HG03565 (cell line): ENCODE measurements around the gene UBAC2.

Experiments used
- ATAC-seq: cut with Tn5 transposase; IDR thresholded peaks from one replicate; pipeline ENCODE4 v1.9.1; 2021; ENCODE audit warnings: mild to moderate bottlenecking, moderate library complexity; ENCODE audit not compliant: unreplicated experiment

The UBAC2 gene

DNA sequence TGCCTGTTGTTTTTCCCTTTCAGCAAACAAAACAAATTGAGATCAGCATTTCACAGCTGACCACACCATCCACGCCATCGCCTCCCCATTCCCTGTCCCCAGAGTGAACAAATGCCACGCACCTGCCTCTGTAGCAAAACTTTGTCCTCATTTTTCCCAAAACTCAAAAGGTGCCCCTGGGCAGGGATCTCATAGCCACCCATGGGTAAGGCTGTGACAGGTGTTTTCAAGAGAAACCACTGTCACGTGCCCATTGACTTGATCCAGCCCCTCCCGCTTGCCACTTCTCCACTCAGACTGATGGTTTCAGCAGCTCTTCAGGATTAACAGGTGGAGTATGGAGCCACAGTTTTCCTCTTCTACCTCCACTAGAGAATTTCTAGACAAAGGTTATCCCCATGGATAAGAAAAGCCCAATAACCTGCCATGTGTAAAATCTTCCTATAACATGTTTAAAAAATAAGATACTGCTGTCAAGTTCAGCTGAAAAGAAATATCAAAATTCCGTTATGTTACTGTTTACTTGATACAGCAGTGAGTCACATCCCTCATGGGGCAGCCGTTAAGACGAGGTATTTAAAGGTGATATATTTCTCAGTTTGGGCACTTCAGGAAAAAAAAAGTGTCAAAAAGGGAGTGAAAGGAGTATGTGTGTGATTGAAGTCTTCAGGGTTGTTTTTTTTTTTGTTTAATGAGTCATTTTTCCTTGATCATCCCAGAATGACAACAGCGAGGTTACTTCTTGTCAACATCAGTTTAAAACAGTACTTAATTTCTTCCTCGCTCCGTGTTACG lies 170.0 kb downstream of the UBAC2 start:
- ATAC-seq, result no peak

DNA sequence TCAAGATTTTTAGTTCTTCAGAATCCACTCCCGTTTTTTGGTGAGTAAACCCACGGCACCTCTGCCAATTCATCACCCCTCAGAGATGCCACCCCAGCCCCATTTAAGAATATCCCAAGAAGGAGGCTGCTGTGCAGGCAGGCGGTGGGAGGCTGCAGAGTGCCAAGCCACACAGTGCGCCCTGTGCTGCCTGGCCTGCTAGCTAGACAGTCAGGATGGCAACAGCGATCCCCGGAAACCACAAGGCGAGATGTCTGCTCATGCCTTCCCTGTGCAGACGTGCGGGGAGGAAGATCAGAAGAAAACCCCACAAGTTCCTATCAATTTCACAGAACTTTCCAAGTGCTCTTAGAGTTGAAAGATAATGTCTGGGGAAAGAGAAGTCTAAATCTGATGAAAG lies 171.3 kb downstream of the UBAC2 start:
- ATAC-seq, result no peak

DNA sequence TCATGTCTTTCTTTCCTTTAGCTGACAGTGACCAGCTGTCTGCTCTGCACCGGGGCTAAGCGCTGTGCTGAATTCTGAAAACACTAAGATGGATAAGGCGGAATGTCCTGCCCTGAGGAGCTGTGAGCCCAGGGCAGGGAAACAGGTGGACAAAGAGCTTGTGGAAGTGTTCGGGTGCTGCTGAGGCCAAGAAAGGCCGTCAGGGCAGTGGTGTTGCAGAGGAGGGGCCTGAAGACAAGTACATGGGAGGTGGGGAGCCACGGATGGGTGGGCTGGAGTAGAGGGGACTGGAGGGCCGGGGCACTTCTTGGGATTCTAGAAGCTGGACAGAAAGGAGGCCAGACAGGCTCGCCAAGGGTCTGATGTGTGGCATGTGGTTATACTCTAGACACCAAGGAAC lies 172.8 kb downstream of the UBAC2 start:
- ATAC-seq, result no peak

DNA sequence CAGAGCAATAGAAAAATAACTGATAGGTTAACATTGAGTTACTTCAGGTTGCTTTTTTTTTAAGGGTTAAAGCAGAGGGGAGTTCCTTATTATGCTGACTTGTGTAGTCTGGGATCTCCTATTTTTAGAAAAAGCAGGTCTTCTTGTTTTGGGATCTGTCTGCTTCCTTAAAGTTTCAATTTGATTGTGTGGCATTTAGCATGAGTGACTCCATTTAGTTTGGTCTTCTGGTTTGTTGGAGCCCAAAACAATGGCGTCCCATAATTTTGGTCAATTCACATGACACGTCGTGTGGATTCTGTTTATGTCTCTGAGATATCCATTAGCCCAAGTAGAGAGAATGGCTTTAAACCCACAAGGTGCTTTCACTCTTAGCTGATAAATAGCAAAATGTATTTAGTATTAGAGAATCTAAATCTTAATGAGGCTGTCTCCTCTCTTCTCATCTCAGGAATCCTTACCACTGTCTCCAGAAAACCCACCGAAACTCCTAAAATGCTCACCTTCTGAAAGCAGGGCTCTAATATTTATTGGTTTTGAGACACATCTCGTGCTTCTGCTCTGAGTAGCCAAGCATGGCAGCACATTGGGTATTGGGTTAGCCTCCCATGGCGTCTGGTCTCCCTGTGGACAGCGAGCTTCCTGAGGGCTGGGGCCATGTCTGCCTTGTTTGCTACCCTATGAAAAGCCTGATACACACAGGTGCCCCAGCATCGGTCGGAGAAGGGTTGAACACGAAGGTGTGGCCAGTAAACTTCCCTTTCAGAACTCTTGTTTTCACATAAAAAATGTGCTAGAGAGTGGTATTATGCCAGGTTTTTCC lies 173.7 kb downstream of the UBAC2 start:
- ATAC-seq, result no peak

DNA sequence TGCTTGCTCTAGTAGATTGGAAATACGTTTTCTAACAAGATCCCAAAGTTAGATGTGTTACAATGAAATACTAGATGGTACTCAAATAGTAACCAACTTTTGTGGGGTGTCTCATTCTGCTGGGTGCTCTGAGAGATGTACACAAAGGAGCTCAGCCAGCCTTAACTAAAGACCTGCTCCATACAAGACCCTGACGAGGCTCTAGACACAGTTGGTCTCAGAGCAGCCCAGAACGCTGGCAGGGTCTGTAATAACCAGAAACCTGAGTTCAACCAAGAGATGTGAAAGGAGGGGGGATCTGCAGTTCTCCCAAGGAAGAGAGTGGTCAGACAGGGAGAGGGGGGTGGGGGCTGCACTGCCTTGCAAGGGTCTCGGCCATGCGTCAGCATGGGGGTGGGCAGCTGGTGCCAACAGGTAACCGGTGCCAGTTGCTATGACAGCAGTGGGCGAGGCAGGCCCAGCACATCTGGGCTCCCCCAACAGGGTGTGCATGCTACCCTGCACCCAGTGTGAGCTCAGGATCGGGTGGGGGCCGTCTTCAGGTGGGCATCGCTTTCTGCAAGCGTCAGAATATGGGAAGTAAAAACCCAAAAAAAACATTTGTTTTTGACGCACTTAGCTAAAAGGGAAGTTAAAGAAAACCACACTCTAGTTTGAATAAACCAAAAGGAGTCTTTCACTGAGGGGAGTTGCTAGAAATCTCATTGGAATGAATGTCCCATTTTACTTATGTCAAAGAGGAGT lies 174.5 kb downstream of the UBAC2 start:
- ATAC-seq, result peak; percentile 27

DNA sequence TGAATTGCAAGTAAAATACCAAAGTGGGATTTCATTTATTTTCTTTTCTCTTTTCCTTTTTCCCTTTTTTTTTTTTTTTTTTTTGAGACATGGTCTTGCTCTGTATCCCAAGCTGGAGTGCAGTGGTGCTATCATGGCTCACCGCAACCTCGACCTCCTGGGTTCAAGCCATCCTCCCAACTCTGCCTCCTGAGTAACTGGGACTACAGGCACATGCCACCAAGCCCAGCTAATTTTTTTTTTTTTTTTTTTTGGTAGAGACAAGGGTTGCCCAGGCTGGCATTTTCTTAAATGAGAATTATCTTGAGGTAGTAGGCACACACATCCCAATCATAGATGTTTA lies 175.1 kb downstream of the UBAC2 start:
- no peak for ATAC-seq

DNA sequence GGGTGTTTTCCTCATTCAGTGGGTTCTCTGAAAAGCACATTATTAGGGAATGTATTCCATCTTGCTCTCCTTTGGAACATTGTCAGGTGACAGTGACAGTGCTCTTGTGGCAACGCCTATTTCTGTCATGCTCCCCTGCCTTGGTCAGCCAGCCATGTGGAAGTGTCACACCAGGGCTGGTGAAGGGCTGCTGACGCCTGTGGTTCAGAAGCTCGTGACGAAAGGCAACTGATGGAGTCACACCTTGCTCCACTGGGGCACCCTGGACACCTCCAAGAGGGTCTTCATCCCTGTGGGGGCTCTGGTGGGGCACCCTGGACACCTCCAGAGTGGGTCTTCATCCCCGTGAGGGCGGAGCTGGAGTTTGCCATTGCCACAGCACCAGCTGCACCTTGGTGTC lies 175.5 kb downstream of the UBAC2 start:
- ATAC-seq, result peak; percentile 52

DNA sequence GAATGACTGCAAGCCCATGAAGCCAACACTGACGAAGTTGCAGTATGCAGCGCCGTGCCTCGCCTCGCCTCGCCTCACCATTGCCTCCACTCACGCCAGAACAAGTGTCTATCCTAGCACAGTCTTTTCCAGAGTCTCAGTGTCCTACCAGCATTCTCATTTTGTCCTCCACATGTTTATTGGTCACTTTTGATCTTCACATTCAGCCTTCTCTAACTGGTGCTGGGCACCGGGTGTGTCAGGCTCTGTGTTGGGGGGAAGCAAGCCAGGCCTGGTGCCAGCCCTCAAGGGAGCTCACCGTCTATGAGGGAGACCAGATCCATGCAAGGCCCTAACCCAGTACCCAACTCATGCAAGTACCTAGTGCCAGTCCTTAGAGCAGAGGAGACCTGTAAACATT lies 176.3 kb downstream of the UBAC2 start:
- no peak for ATAC-seq

DNA sequence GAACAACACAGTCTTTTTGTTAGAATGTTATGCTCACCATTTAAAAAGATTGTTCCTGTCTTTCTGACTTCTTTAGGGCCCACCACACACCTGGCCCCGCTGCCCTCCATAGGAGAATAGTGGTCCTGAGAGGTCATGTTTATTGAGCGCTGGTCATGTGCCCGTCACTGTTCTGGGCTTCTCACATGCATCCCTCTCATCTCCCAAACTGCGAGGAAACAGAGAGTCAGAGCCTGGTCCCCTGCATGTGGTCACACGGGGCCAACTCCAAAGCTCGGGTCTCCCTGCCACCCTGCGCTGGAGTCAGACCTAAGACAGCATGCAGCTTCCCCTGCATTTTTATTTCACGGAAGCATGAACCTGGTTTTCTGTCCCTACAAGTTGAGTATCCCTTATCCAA lies 177.0 kb downstream of the UBAC2 start:
- ATAC-seq, result no peak

DNA sequence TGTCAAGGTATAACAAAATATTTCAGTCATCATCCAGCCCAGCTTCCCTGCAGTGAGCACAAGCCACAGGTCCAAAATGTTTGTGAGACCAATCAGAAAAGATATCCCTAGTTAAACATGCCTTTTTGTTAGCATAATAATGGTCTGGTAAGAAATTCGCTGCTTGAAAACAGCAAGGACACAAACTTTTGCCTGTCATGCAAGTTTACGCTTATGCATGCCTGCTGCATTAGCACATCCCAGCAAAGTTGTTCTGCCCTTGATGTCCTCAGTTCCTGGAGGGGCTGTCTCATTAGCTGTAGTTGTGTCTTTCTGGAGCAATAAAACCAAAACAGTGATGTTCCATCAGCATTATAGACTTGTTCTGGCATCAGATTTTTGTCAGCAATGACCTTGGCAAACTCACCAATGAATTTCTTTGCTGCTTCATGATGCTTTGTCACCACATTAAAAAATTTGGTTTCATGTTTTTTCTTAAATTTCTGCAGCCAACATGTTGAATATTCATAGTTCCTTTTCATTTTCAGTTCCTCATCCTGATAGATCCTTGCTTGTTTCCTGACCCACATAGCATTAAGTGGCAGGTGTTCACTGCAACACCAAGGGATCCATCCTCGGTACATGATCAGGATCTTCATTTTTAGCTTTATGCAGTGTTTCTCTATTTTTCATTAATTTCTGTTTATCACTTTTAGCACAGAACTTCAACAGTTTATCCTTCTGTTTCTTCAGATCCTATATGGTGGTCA lies 178.5 kb downstream of the UBAC2 start:
- ATAC-seq, result no peak

DNA sequence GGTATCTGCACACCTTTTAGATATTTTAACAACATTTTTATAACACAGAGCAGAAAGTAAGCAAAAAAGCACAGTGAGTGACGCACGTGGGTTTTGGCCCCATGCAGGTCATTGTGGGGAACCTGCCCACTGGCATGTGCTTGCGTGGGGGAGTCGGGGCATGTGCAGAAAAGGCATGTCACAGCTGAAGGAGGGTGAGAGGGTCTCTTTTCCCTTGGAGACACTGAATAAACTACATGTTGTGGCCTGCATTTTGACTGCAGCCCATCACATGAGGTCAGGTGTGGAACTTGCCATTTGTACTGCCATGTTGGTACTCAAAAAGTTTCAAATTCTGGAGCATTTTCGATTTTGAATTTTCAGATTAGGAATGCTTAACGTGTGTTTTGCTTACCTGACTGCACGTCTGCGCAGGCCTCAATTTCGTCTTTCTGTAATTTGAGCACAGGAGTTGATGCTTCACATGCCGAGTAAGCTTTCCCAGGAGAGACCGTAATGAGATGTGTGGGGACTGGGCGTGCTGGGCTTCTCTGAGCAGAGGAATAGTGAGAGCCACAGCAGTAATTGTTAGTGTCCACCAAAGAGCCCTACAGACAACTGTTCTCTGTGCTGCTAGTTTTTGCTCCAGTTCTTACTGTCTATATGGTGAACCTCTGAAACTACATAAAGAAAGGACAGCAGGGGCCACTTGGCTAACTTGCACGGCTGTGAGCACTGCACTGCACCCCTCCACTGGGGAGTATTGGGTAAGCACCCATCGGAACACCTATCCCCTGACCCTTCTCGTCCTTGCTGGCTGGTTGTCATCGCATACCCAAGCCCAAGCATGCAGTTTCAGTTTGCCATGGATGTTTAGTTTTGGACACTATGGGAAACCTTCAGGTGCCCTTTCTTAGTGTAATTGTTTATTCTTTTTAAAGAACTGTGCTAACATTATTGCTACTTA lies 179.5 kb downstream of the UBAC2 start:
- no peak for ATAC-seq

DNA sequence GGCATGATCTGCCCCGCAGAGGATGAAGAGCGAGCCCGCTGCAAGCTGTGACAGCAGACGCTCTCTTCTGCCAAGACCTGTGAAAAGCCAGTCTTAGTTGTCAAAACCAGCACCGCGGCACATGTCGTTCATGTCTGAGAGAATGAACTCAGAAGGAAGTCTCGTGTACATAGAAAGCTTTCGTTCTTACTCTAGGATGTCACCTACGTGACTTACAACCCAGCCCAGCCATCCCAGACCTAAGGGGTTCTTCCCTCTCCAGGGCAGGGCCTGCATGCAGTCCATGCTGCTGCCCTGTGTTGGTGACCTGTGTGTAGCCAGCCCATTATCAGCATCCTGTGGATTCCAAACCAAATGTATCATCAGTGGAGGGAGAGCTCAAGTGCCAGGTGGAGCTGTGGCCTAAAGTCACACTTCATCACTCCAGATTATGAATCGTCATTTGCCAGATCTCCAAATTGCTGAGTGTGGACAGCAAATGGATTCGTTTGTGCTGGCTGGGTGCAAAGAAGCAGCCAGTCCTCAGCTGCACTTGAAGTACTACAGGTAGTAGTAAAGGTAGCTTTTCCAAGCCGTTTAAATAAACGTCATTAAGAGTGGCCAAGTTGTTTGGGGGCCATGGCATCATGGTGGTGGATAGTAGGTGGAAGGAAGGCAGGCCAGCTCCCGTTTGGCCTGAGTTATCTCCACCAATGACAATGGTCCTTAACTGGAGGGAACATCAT lies 180.4 kb downstream of the UBAC2 start:
- peak; percentile 68 for ATAC-seq

DNA sequence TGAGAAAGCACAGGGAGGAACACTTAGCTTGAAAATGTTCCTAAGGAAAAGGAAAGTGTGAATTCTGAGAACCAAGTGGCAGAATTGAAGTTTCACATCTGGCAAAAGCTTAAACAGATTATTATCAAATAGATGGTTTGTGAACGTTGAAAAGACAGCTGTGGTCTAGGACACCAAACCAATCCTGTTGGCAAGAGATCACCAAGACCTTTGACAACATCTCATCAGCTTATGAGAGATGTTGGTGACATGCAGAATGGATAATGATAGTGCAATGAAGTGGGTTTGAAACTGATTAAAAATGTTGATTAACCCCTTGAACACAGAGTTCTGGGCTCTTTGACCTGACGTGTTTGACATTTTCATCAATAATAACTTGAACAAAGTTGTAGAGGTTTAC lies 181.1 kb downstream of the UBAC2 start:
- no peak for ATAC-seq

DNA sequence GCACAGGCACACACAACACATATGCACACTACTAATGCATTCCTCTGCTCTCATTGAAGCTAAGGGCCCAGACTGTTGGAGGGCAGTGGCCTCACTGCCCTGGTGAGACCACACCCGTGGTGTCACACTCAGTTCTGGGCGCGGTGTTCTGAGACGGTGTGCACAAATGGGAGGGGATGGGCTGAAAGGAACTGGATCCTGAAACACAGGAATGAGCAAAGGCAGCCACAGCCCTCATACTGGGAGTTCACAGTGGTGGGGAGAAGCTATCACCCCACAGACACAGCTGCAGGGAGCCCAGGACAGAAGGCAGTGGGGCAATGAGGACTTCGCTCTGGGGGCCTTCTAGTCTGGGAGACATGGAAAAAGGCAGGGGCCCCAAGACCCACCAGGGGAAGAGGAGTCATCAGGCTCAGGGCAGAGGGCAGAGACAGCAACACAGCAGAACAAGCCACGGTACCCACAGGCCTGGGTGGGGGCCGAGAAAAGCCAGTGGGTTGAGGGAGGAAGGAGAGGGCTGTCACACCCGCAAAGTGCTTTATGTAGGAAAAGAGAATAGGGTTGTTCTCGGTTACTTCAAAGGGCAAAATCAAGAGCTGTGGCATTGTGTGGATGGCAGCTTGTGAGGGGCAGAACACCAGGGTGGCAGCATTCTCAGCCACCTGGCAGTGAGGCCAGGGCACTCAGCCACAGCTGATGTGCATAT lies 181.9 kb downstream of the UBAC2 start:
- no peak for ATAC-seq

DNA sequence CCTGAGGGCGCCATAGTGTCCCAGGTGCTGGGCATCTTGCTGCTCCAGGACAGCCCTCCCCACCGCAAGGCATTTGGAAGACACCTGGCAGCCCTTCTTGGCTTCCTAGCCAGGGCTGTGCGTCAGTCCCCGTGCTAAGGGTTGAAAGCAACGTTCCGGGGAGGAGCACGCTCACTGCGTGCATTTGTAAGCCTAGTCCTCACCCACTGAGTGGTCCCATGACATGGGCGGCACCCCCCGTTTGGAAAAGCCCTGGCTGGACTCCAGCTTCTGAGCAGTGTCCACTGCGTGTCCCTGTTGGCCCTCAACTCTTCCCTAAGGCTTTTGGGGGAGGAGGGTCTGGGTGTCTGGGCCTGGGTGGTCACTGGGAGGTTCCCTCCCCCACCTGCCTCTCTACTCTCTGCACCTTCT lies 182.9 kb downstream of the UBAC2 start:
- no peak for ATAC-seq

DNA sequence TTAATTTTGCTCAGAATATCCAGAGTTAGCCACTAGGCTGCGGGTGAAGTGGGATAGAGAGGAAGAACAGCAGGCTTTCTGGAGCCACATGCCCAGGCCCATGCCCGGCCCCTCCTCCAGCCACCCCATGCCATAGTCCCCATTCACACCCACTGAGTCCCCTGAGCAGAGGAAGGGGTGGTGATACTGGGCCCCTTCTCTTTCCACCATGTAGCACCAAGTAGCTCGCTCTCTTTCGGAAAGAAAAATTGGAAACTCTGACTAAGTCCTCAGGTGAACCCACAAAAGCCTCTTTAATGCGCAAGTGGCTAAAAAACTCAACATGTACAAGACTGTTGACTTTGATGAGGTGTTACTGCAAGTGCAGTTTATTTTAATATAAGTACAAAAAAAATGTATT lies 183.3 kb downstream of the UBAC2 start:
- ATAC-seq, result no peak

DNA sequence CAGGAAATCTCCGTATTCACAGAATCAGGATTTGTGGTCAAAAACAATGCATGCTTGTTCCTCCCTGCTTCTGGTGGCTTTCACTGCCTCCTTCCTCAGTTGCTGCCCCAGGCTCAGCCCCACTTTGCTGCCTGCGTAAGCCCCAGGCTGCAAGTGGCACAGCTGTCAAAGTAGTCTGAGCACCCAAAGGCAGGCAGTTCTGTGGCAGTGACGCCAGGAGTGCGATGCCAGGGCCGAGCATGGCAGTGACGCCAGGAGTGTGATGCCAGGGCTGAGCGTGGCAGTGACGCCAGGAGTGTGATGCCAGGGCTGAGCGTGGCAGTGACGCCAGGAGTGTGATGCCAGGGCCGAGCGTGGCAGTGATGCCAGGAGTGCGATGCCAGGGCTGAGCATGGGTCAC lies 183.8 kb downstream of the UBAC2 start:
- no peak for ATAC-seq

DNA sequence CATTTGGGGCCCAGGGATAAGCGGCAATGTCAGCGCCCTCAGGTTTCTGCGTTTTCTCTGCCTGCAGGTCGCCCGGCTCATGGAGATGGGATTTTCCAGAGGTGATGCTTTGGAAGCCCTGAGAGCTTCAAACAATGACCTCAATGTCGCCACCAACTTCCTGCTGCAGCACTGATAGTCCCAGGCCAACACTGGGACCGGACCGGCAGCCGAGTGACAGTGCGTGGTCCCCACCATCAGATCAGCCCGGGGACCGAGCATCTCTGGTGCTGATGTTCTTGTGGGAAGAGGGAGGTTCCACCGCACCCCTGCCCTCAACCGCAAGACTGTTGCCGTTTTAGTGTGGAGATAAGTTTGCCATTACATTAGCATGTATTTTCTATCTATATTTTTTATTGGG lies 184.5 kb downstream of the UBAC2 start:
- no peak for ATAC-seq

DNA sequence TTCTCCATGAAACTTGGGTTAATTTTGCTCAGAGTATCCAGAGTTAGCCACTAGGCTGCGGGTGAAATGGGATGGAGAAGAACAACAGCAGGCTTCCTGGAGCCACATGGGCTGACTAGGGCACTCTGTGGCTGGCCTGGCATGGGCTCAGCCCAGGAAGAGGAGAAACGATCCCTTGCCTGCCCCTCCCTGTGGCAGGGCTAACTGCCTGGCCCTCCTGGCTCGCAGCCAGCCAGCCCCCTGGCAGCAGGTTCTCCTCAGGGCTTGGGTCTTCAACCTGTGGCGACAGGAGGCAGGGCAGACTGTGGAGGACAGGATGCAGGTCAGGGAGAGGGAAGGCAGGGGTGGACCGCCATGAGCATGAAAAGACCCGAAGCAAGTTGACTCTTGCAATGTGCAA lies 185.3 kb downstream of the UBAC2 start:
- ATAC-seq, result no peak
